HL-60 (cell line): ENCODE data around the gene MAP2K4.

Experiments used
- DNase-seq, 2 experiments: peaks; one replicate each; pipeline ENCODE4 v3.0.0-alpha.2; 2010 to 2020; ENCODE audit warnings: low read depth in 1 of 2, low spot score in 1 of 2
- H3K27ac ChIP-seq: fragments of 250-450 bp; sonication (Bioruptor Pico); replicated peaks from 2 replicates; pipeline ENCODE4 v1.5.1; 2020; ENCODE audit warnings: mild to moderate bottlenecking, moderate library complexity
- H3K27me3 ChIP-seq: fragments of 250-450 bp; sonication (Bioruptor Pico); 2 replicates; pipeline ENCODE4 v1.5.1; 2021; ENCODE audit warnings: mild to moderate bottlenecking, moderate library complexity; ENCODE audit not compliant: insufficient read depth, poor library complexity, severe bottlenecking
- H3K4me3 ChIP-seq: replicated peaks from 2 replicates; pipeline ENCODE4 v1.5.1; 2011; ENCODE audit warnings: mild to moderate bottlenecking, control low read depth, low read length; ENCODE audit not compliant: insufficient read depth
- GABPA ChIP-seq: IDR thresholded peaks from 2 replicates; pipeline ENCODE4 v1.6.1; 2012; ENCODE audit warnings: low read depth
- POLR2AphosphoS5 ChIP-seq: IDR thresholded peaks from 2 replicates; pipeline ENCODE4 v1.6.1; 2012; ENCODE audit warnings: low read depth
- SPI1 ChIP-seq: IDR thresholded peaks from 2 replicates; pipeline ENCODE4 v1.6.1; 2012; ENCODE audit warnings: low read depth, mild to moderate bottlenecking, borderline replicate concordance
- TF ChIP-seq, protein P1 (sequence below): IDR thresholded peaks from one replicate; pipeline ENCODE4 v1.5.1; 2011; ENCODE audit warnings: low read length, control low read depth, inconsistent platforms; ENCODE audit not compliant: insufficient read depth
- TF ChIP-seq, protein P2 (sequence below): IDR thresholded peaks from 2 replicates; pipeline ENCODE4 v1.6.1; 2012; ENCODE audit warnings: low read depth; ENCODE audit not compliant: insufficient replicate concordance

MAP2K4 gene

DNA sequence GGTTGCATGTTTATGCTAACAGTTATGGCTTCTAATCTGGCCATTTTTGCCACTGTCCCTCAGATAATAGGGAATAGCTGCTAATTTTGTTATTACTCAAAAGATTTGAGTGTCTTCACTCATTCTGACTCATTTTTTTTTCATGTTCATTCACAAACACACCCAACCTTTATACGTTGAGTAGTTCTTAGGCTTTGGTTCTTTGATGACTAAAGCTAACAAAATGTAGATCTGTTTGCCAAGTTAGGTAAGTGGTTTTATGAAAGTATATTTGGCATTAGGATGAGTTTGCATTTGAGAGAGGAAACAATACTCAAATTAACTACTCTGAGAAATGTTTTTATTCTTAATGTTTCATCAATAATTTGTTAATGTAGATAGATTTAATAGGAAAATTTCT, 3.6 kb downstream of the MAP2K4 start:
- TF ChIP-seq GABPA (no peak), POLR2AphosphoS5 (no peak)
- TF ChIP-seq, protein P1, sequence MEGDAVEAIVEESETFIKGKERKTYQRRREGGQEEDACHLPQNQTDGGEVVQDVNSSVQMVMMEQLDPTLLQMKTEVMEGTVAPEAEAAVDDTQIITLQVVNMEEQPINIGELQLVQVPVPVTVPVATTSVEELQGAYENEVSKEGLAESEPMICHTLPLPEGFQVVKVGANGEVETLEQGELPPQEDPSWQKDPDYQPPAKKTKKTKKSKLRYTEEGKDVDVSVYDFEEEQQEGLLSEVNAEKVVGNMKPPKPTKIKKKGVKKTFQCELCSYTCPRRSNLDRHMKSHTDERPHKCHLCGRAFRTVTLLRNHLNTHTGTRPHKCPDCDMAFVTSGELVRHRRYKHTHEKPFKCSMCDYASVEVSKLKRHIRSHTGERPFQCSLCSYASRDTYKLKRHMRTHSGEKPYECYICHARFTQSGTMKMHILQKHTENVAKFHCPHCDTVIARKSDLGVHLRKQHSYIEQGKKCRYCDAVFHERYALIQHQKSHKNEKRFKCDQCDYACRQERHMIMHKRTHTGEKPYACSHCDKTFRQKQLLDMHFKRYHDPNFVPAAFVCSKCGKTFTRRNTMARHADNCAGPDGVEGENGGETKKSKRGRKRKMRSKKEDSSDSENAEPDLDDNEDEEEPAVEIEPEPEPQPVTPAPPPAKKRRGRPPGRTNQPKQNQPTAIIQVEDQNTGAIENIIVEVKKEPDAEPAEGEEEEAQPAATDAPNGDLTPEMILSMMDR, result no peak
- no peak for DNase-seq
- H3K4me3 ChIP-seq, result no peak overlapping the region
- H3K27me3 ChIP-seq, result no peaks in the 10 kb centered on the region
- H3K27ac ChIP-seq, result no peak overlapping the region

DNA sequence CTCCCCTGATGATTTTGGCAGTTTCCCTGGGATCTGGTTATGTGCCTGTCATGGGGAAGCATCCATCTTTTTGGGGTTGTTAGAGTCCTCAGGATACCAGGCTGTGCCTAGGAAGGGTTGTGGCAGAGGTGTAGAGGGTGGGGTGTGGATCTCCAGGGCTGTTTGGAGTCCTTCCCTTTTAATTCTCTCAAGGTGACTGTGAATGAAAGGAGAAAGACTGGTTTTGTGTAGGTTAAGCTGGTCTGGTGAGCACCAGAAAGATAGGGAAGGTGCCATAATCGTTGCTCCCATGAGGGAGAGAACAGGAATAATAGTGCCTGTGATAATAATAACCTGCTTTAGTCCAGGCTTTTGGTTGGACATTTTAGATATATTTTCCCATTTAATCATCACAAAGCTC, 7.0 kb downstream of the MAP2K4 start:
- TF ChIP-seq SPI1 (no peak), GABPA (no peak), POLR2AphosphoS5 (no peak)
- TF ChIP-seq, protein P1, result no peak
- TF ChIP-seq, protein P2, sequence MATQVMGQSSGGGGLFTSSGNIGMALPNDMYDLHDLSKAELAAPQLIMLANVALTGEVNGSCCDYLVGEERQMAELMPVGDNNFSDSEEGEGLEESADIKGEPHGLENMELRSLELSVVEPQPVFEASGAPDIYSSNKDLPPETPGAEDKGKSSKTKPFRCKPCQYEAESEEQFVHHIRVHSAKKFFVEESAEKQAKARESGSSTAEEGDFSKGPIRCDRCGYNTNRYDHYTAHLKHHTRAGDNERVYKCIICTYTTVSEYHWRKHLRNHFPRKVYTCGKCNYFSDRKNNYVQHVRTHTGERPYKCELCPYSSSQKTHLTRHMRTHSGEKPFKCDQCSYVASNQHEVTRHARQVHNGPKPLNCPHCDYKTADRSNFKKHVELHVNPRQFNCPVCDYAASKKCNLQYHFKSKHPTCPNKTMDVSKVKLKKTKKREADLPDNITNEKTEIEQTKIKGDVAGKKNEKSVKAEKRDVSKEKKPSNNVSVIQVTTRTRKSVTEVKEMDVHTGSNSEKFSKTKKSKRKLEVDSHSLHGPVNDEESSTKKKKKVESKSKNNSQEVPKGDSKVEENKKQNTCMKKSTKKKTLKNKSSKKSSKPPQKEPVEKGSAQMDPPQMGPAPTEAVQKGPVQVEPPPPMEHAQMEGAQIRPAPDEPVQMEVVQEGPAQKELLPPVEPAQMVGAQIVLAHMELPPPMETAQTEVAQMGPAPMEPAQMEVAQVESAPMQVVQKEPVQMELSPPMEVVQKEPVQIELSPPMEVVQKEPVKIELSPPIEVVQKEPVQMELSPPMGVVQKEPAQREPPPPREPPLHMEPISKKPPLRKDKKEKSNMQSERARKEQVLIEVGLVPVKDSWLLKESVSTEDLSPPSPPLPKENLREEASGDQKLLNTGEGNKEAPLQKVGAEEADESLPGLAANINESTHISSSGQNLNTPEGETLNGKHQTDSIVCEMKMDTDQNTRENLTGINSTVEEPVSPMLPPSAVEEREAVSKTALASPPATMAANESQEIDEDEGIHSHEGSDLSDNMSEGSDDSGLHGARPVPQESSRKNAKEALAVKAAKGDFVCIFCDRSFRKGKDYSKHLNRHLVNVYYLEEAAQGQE, result no peak
- Histone ChIP-seq H3K27me3 (no peaks in the 10 kb centered on the region), H3K27ac (no peak overlapping the region), H3K4me3 (no peak overlapping the region)
- DNase-seq, result no peak

DNA sequence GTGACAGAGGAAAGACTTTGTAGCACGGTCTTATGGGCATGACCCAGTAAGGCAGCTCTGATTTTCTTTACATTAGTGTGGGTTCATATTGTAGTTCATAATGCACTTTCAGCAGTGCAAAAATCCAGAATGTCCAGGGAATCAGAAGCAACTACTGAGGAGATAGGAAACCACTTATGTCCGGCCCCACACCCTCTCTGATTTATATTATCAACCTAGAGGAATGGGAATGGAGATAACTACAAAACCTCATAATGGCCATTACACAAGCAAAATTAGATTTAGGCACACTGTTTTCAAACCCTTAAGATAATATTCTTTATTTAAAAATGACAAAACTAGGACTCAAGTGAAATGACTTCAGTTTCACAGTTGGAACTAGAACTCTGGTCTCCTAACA, 7.9 kb downstream of the MAP2K4 start:
- TF ChIP-seq, protein P1, result no peak
- TF ChIP-seq, protein P2, result no peak
- TF ChIP-seq SPI1 (no peak), GABPA (no peak), POLR2AphosphoS5 (no peak)
- H3K27ac ChIP-seq, result no peak overlapping the region
- no peak overlapping the region for H3K4me3 ChIP-seq
- no peak for DNase-seq
- H3K27me3 ChIP-seq, result no peaks in the 10 kb centered on the region

DNA sequence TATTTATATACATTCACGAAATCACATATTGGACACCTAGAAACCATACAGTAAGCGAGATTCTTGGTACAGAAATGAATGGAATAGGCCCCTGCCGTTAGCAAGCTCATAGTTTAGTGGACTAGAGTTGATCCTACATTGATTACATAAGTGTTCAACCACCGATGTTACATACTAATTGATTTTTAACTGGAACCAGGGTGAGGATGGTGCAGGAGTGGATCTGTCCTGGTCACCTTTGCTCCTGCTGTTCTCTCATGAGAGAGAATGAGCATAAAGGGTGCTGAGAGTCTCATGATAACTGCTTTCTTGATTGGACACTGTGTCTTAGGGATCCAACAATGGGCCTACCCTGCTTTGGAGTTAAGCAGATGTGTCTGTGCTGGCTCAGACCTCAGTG, 13.9 kb downstream of the MAP2K4 start:
- H3K27ac ChIP-seq, result no peak overlapping the region
- TF ChIP-seq SPI1, result no peak
- TF ChIP-seq, protein P2, result no peak
- TF ChIP-seq POLR2AphosphoS5, result no peak
- no peaks in the 10 kb centered on the region for H3K27me3 ChIP-seq
- DNase-seq, result no peak
- no peak overlapping the region for H3K4me3 ChIP-seq
